ENCODE data around the gene SMYD2. TPM values are rescaled to one million over a fixed set of nuclear protein-coding genes. Genes with fewer than 3 reads are reported as not detected.

SMYD2 gene
- polyA plus RNA-seq, 1 donor from 2014 or later, result 36.9 TPM

DNA sequence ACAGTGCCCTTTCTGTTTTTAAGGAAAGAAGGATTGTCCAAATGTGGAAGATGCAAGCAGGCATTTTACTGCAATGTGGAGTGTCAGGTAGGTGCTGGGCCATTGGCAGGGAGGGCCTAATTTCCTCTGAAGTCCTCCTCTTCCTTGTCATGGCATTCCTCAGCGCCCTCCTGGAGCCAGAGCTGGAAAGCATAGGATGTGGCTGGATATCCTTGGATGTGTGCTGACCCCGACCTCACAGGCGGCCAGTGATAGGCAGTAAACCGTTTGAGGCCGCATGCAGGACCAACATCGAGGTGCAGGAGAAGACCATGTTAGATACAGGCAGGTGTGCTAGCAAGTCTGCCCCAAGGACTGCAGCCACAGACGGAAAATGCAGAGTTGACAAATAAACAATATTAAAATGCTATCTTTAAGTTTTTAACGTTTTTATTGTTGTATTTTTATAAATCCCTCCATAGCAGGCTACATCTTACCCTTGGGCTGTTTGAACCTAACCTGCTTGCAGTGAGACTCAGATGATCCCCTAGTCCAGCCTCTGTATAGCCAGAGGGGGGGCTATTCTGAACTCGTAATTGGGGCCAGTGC, 24.3 kb downstream of the SMYD2 start:
- TF ChIP-seq TAF1 (IDR thresholded peaks at IDR 0.05; ENCODE audit: low read depth) (no peak), POLR2AphosphoS5 (IDR thresholded peaks at IDR 0.05) (no peak), SMC3 (conservative IDR thresholded peaks at IDR 0.05; ENCODE audit: poor library complexity) (no peak), RAD21 (conservative IDR thresholded peaks at IDR 0.05) (no peak), MXI1 (conservative IDR thresholded peaks at IDR 0.05; ENCODE audit: poor library complexity, severe bottlenecking) (no peak)
- TF ChIP-seq, protein P1, sequence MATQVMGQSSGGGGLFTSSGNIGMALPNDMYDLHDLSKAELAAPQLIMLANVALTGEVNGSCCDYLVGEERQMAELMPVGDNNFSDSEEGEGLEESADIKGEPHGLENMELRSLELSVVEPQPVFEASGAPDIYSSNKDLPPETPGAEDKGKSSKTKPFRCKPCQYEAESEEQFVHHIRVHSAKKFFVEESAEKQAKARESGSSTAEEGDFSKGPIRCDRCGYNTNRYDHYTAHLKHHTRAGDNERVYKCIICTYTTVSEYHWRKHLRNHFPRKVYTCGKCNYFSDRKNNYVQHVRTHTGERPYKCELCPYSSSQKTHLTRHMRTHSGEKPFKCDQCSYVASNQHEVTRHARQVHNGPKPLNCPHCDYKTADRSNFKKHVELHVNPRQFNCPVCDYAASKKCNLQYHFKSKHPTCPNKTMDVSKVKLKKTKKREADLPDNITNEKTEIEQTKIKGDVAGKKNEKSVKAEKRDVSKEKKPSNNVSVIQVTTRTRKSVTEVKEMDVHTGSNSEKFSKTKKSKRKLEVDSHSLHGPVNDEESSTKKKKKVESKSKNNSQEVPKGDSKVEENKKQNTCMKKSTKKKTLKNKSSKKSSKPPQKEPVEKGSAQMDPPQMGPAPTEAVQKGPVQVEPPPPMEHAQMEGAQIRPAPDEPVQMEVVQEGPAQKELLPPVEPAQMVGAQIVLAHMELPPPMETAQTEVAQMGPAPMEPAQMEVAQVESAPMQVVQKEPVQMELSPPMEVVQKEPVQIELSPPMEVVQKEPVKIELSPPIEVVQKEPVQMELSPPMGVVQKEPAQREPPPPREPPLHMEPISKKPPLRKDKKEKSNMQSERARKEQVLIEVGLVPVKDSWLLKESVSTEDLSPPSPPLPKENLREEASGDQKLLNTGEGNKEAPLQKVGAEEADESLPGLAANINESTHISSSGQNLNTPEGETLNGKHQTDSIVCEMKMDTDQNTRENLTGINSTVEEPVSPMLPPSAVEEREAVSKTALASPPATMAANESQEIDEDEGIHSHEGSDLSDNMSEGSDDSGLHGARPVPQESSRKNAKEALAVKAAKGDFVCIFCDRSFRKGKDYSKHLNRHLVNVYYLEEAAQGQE (IDR thresholded peaks at IDR 0.05; ENCODE audit: borderline replicate concordance), result no peak
- TF ChIP-seq, protein P2, sequence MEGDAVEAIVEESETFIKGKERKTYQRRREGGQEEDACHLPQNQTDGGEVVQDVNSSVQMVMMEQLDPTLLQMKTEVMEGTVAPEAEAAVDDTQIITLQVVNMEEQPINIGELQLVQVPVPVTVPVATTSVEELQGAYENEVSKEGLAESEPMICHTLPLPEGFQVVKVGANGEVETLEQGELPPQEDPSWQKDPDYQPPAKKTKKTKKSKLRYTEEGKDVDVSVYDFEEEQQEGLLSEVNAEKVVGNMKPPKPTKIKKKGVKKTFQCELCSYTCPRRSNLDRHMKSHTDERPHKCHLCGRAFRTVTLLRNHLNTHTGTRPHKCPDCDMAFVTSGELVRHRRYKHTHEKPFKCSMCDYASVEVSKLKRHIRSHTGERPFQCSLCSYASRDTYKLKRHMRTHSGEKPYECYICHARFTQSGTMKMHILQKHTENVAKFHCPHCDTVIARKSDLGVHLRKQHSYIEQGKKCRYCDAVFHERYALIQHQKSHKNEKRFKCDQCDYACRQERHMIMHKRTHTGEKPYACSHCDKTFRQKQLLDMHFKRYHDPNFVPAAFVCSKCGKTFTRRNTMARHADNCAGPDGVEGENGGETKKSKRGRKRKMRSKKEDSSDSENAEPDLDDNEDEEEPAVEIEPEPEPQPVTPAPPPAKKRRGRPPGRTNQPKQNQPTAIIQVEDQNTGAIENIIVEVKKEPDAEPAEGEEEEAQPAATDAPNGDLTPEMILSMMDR (IDR thresholded peaks at IDR 0.05; ENCODE audit: poor library complexity, severe bottlenecking), result no peak

DNA sequence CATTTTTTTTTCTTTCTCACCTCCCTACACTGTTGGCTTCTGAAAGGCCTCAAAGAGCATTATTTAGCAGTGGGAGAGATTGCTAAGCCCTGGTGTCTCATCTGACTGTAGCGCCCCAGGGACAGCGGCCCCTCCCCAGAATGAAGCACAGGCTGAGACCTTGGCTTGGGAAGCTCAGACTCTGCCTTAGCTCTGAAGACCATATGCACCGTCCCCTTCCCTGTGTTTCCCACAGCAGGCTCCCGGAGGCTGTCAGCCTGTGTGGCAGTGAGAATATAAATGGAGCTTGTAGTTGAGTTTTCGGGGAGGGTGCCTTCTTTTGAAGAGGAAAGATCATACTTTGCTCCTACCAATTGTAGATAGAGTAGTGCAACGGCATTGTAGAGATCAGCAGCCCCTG, 25.3 kb downstream of the SMYD2 start:
- no peaks in the 10 kb centered on the region for H3K36me3 ChIP-seq (ENCODE audit: insufficient read depth, low read length)
- no peaks in the 10 kb centered on the region for H3F3A ChIP-seq (ENCODE audit: insufficient read depth, low read length, poor library complexity, severe bottlenecking)
- no peaks in the 10 kb centered on the region for H3K27me3 ChIP-seq (ENCODE audit: insufficient read depth, low read depth, low read length)
- H3K9me2 ChIP-seq (ENCODE audit: insufficient read depth, low read length), result no peaks in the 10 kb centered on the region
- H3K27ac ChIP-seq (ENCODE audit: low read length), result no peak overlapping the region
- no peaks in the 10 kb centered on the region for H3K9me3 ChIP-seq (ENCODE audit: low read length)
- TF ChIP-seq, protein P1 (IDR thresholded peaks at IDR 0.05; ENCODE audit: borderline replicate concordance), result no peak
- no peak for TF ChIP-seq EZH2 (IDR thresholded peaks at IDR 0.05; ENCODE audit: borderline replicate concordance, insufficient read depth, low read length, poor library complexity, severe bottlenecking)
- no peak for TF ChIP-seq EP300 (conservative IDR thresholded peaks at IDR 0.05; ENCODE audit: poor library complexity, severe bottlenecking)
- no peak for TF ChIP-seq POLR2AphosphoS5 (IDR thresholded peaks at IDR 0.05)
- TF ChIP-seq TAF1 (IDR thresholded peaks at IDR 0.05; ENCODE audit: low read depth), result no peak
- no peak for TF ChIP-seq SMC3 (conservative IDR thresholded peaks at IDR 0.05; ENCODE audit: poor library complexity)
- no peak for TF ChIP-seq RAD21 (conservative IDR thresholded peaks at IDR 0.05)
- TF ChIP-seq MXI1 (conservative IDR thresholded peaks at IDR 0.05; ENCODE audit: poor library complexity, severe bottlenecking), result no peak
- TF ChIP-seq, protein P2 (IDR thresholded peaks at IDR 0.05; ENCODE audit: poor library complexity, severe bottlenecking), result no peak
- H4K20me1 ChIP-seq (ENCODE audit: insufficient read depth), result no peaks in the 10 kb centered on the region
- H2AFZ ChIP-seq (ENCODE audit: low read depth, low read length), result no peak overlapping the region
- no peak overlapping the region for H3K9ac ChIP-seq (ENCODE audit: low read length)
- H3K79me2 ChIP-seq (replicated peaks; ENCODE audit: insufficient read depth, low read length), result no peaks in the 10 kb centered on the region
- no peak overlapping the region for H3K4me2 ChIP-seq (ENCODE audit: low read length)
- no peak overlapping the region for H3K4me3 ChIP-seq (ENCODE audit: low read length)

More for the DNA sequence above, 24.3 kb downstream of the SMYD2 start:
- H3K4me2 ChIP-seq (ENCODE audit: low read length), result no peak overlapping the region
- no peaks in the 10 kb centered on the region for H4K20me1 ChIP-seq (ENCODE audit: insufficient read depth)
- no peaks in the 10 kb centered on the region for H3K9me3 ChIP-seq (ENCODE audit: low read length)
- H3F3A ChIP-seq (ENCODE audit: insufficient read depth, low read length, poor library complexity, severe bottlenecking), result no peaks in the 10 kb centered on the region
- no peak overlapping the region for H3K4me3 ChIP-seq (ENCODE audit: low read length)
- H3K27me3 ChIP-seq (ENCODE audit: insufficient read depth, low read depth, low read length), result no peaks in the 10 kb centered on the region
- H3K9me2 ChIP-seq (ENCODE audit: insufficient read depth, low read length), result no peaks in the 10 kb centered on the region
- H3K27ac ChIP-seq (ENCODE audit: low read length), result no peak overlapping the region
- no peaks in the 10 kb centered on the region for H3K36me3 ChIP-seq (ENCODE audit: insufficient read depth, low read length)
- no peak overlapping the region for H3K9ac ChIP-seq (ENCODE audit: low read length)
- H2AFZ ChIP-seq (ENCODE audit: low read depth, low read length), result no peak overlapping the region
- H3K79me2 ChIP-seq (replicated peaks; ENCODE audit: insufficient read depth, low read length), result no peaks in the 10 kb centered on the region

All from neural cell (in vitro differentiated cells).